Ascending aorta (tissue), 2 donors: Measurements from ENCODE around the gene LRIG1. TPM values are rescaled to one million over a fixed set of nuclear protein-coding genes. Genes with fewer than 3 reads are reported as not detected.

ENCODE experiments used
- DNase-seq, 2 donors: peaks; one replicate each; pipeline ENCODE4 v3.0.0-alpha.2; 2019; ENCODE audit warnings: low spot score in 2 of 2
- H3K27ac ChIP-seq, 2 donors: fragments of 200-600 bp; sonication (generic); one replicate each; pipeline ENCODE4 v1.5.1; 2016 to 2017; ENCODE audit warnings: mild to moderate bottlenecking in 1 of 2
- H3K27me3 ChIP-seq: fragments of 200-600 bp; sonication (generic); one replicate; pipeline ENCODE4 v1.5.1; 2017
- H3K36me3 ChIP-seq, 2 donors: fragments of 200-600 bp; sonication (generic); one replicate each; pipeline ENCODE4 v1.5.1; 2016
- H3K4me1 ChIP-seq, 2 donors: fragments of 200-600 bp; sonication (generic); one replicate each; pipeline ENCODE4 v1.5.1; 2016 to 2017; ENCODE audit warnings: mild to moderate bottlenecking in 1 of 2
- H3K4me3 ChIP-seq, 2 donors: fragments of 200-600 bp; sonication (generic); one replicate each; pipeline ENCODE4 v1.5.1; 2016 to 2017; ENCODE audit warnings: mild to moderate bottlenecking in 1 of 2
- H3K9me3 ChIP-seq, 2 donors: fragments of 200-600 bp; sonication (generic); one replicate each; pipeline ENCODE4 v1.5.1; 2016
- CTCF ChIP-seq, 3 experiments: fragments of 200-600 bp in 2 of 3; fragments of 450-650 bp in 1 of 3; sonication (generic) in 2 of 3; IDR thresholded peaks; one replicate each; pipeline ENCODE4 v1.5.1; 2016 to 2019; ENCODE audit warnings: antibody characterized with exemption in 3 of 3, mild to moderate bottlenecking in 1 of 3, moderate library complexity in 1 of 3
- intact Hi-C: fragments of 100-400 bp; cut with DNase I; formaldehyde crosslinking; loops from one replicate; pipeline ENCODE4 v1.15.1; 2023
- total RNA-seq: library from RNA; depleted of rRNA; stranded (reverse); fragments of >200 nt; gene quantifications from one replicate; pipeline ENCODE4 v1.1.0, GENCODE V29; 2016

LRIG1 gene
- total RNA-seq, 1 donor from 2014 or later: 62.3 TPM

GRCh38 chr3:66444146-66444644 is 56.6 kb downstream of the LRIG1 start:
- Histone ChIP-seq H3K27me3 (no peaks in the 10 kb centered on the region), H3K9me3 (no peaks in the 10 kb centered on the region), H3K4me1 (peaks cover 13 to 47% of the 10 kb centered on the region in 2 donors), H3K4me3 (no peak overlapping the region), H3K27ac (peak overlapping the region; percentile 72 to 80), H3K36me3 (no peaks in the 10 kb centered on the region)
- no peak for TF ChIP-seq CTCF (IDR thresholded peaks at IDR 0.05)
- intact Hi-C loops: loop anchor here (5.0 kb wide), 1 partner anchor 37 kb away; no protein-coding TSS in a partner anchor
- no peak for DNase-seq

GRCh38 chr3:66443118-66443803 is 57.6 kb downstream of the LRIG1 start:
- TF ChIP-seq CTCF (IDR thresholded peaks at IDR 0.05): no peak
- Histone ChIP-seq H3K4me1 (peaks cover 13 to 39% of the 10 kb centered on the region in 2 donors), H3K4me3 (no peak overlapping the region), H3K27ac (peak overlapping the region; percentile 72 to 80), H3K9me3 (no peaks in the 10 kb centered on the region), H3K27me3 (no peaks in the 10 kb centered on the region), H3K36me3 (no peaks in the 10 kb centered on the region)
- no peak for DNase-seq
- intact Hi-C loops: loop anchor here (5.0 kb wide), 1 partner anchor 36 kb away; no protein-coding TSS in a partner anchor

GRCh38 chr3:66442254-66443117 is 58.3 kb downstream of the LRIG1 start:
- Histone ChIP-seq H3K4me3 (peak overlapping the region in 1 of 2 donors; percentile 43), H3K27me3 (no peaks in the 10 kb centered on the region), H3K9me3 (no peaks in the 10 kb centered on the region), H3K27ac (peak overlapping the region; percentile 72 to 80), H3K36me3 (no peaks in the 10 kb centered on the region), H3K4me1 (peaks cover 13 to 41% of the 10 kb centered on the region in 2 donors)
- intact Hi-C loops: loop anchor here (5.0 kb wide), 1 partner anchor 35 kb away; no protein-coding TSS in a partner anchor
- no peak for TF ChIP-seq CTCF (IDR thresholded peaks at IDR 0.05)
- peak in 1 of 2 donors; percentile 78 for DNase-seq

- intact Hi-C loops: loop anchor here (5.0 kb wide), 1 partner anchor 34 kb away; no protein-coding TSS in a partner anchor
- H3K27ac ChIP-seq: peak overlapping the region; percentile 72 to 80
- no peak for DNase-seq
- no peaks in the 10 kb centered on the region for H3K9me3 ChIP-seq
- H3K4me1 ChIP-seq: peaks cover 13 to 39% of the 10 kb centered on the region in 2 donors
- no peaks in the 10 kb centered on the region for H3K27me3 ChIP-seq
- H3K4me3 ChIP-seq: no peak overlapping the region
- H3K36me3 ChIP-seq: no peaks in the 10 kb centered on the region
- no peak for TF ChIP-seq CTCF (IDR thresholded peaks at IDR 0.05)
Observed at GRCh38 chr3:66441692-66442091, 59.1 kb downstream of the LRIG1 start.

GRCh38 chr3:66441129-66441528 is 59.7 kb downstream of the LRIG1 start:
- peaks cover 13 to 40% of the 10 kb centered on the region in 2 donors for H3K4me1 ChIP-seq
- H3K27ac ChIP-seq: peak overlapping the region; percentile 20 to 80
- intact Hi-C loops: loop anchor here (5.0 kb wide), 1 partner anchor 34 kb away; no protein-coding TSS in a partner anchor
- H3K27me3 ChIP-seq: no peaks in the 10 kb centered on the region
- H3K4me3 ChIP-seq: no peak overlapping the region
- H3K36me3 ChIP-seq: no peaks in the 10 kb centered on the region
- H3K9me3 ChIP-seq: no peaks in the 10 kb centered on the region
- no peak for DNase-seq
- no peak for TF ChIP-seq CTCF (IDR thresholded peaks at IDR 0.05)
